IPS-18c (cell line): ENCODE results near the gene CBFA2T2.
"Not testable (repeated sequence)": the region's sequence is repeated elsewhere in the genome, so short reads cannot be mapped to it uniquely, and the experiment has no call there.

Experiments
- H3K4me3 ChIP-seq: 2 replicates; pipeline ENCODE4 v1.7.0; 2013; ENCODE audit warnings: low read depth, mild to moderate bottlenecking, low read length, moderate library complexity; ENCODE audit not compliant: insufficient read depth
- H3K9me3 ChIP-seq: one replicate; pipeline ENCODE4 v1.6.1; 2013; ENCODE audit warnings: mild to moderate bottlenecking, low read length, moderate library complexity; ENCODE audit not compliant: control insufficient read depth, insufficient read depth

Gene CBFA2T2

DNA sequence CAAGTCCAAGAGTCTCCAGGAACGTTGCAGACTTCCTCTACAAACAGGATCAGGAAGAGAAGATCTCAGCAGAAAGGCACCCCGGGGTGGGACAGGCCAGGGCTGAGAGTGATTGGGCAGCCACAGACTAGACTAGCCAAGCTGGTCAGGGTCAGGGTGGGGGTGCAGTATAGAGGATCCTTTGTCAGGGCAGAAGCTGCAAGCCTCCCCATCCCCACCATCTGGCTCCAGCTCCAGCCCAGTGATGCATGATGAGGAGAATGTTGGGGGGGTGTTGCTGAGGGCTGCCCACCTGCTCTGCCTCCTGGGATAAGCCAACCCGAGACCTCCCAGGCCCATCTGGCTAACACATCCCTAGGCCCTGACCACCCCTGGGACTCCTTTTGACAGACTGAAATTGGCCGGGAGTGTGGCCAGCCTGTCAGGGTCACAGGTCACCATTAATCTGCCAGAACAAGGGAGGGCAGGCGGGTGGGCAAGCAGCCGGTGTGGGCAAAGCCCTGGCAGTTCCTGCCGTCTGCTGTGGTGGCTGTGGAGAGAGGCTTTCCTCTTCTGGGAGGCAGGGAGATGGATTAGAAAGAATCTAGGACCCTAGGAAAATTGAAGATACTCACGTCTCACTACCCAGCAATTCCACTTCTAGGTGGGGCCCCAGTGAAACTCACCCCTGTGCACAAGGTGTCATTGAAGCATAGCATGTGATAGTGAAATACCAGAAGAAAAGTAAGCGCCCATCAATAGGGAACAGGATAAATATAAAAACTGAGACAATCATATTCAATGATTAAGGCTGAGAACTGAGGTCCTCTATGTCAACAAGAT lies 24.2 kb upstream of the CBFA2T2 start:
- no peaks in the 10 kb centered on the region for H3K9me3 ChIP-seq
- no peak overlapping the region for H3K4me3 ChIP-seq

DNA sequence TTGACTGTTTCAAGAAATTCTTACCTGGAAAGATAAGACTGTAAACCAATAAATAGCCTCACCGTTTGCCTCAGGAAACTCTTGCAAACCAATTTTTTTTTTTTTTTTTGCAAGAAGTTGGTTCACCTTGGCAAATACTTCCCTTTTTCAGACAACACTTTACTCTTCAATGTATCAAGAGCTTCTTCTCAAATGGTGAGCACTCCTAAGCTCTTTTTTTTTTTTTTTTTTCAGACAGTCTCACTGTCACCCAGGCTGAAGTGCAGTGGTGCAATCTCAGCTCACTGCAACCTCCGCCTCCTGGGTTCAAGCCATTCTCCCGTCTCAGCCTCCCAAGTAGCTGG lies 23.6 kb upstream of the CBFA2T2 start:
- H3K4me3 ChIP-seq: no peak overlapping the region

DNA sequence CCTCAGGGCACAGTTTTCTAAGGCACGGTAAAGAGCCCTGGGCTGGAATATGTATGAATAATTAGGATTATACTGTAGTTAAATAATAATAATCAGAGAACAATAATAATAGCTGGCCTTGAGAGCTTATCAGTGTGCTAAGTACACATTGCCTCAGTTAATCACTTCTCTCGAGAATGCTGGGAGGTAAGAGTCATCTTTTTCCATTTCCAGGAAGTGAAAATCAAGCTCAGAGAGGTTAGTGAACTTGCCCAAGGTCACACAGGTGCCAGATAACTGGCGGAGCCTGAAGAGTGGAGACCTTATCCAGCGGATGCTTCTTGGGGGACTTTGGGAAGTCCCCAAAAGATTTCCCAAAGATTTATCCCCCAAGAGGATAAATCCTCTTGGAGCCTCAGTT lies 19.4 kb upstream of the CBFA2T2 start:
- Histone ChIP-seq H3K9me3 (no peaks in the 10 kb centered on the region), H3K4me3 (no peak overlapping the region)

More for the DNA sequence above, 23.6 kb upstream of the CBFA2T2 start:
- no peaks in the 10 kb centered on the region for H3K9me3 ChIP-seq

- H3K4me3 ChIP-seq: no peak overlapping the region
- H3K9me3 ChIP-seq: no peaks in the 10 kb centered on the region
Observed at GRCh38 chr20:33470866-33471265, 19.0 kb upstream of the CBFA2T2 start.

- no peaks in the 10 kb centered on the region for H3K9me3 ChIP-seq
- H3K4me3 ChIP-seq: no peak overlapping the region
Observed at GRCh38 chr20:33472868-33473435, 16.9 kb upstream of the CBFA2T2 start.

GRCh38 chr20:33474097-33474873 lies 15.6 kb upstream of the CBFA2T2 start:
- H3K9me3 ChIP-seq: no peaks in the 10 kb centered on the region
- H3K4me3 ChIP-seq: no peak overlapping the region

- no peaks in the 10 kb centered on the region for H3K9me3 ChIP-seq
- no peak overlapping the region for H3K4me3 ChIP-seq
Observed at GRCh38 chr20:33474963-33475362, 14.9 kb upstream of the CBFA2T2 start.

DNA sequence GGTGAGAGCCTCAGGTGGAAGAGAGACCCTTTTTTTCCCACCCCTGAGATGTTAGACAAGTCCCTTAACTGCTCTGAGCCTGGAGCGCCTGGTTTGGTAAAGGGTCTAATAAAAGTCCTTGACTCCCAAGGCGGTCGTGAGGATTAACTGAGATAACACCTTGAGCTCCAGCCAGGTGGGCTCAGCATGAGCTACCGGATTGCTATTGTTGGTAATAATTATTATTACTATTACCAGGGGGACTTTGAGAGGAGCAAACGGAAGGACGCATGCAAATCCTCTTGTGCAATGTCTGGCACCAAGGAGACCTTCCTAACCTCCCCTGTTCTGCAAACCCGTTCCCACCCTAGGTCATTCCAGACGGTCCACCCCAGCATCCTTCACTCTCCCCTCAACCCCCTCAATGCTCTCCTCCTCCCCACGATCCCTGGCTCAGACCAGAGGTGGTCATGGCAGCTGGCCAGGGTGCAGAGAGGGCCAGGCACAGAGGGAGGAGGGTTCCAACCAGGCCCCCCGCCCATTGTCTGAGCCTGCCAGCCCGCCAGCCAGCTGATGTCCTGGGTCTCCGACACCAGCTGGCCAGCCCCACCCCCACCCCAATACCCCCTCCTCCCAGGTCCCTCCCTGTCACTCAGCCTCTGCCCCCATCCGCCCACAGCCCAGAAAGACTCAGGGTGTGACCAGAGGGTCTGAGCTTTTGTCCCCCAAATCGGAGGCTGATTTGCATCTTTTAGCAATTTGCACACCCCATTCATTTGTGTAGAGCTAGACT lies 14.3 kb upstream of the CBFA2T2 start:
- no peaks in the 10 kb centered on the region for H3K9me3 ChIP-seq
- H3K4me3 ChIP-seq: no peak overlapping the region

DNA sequence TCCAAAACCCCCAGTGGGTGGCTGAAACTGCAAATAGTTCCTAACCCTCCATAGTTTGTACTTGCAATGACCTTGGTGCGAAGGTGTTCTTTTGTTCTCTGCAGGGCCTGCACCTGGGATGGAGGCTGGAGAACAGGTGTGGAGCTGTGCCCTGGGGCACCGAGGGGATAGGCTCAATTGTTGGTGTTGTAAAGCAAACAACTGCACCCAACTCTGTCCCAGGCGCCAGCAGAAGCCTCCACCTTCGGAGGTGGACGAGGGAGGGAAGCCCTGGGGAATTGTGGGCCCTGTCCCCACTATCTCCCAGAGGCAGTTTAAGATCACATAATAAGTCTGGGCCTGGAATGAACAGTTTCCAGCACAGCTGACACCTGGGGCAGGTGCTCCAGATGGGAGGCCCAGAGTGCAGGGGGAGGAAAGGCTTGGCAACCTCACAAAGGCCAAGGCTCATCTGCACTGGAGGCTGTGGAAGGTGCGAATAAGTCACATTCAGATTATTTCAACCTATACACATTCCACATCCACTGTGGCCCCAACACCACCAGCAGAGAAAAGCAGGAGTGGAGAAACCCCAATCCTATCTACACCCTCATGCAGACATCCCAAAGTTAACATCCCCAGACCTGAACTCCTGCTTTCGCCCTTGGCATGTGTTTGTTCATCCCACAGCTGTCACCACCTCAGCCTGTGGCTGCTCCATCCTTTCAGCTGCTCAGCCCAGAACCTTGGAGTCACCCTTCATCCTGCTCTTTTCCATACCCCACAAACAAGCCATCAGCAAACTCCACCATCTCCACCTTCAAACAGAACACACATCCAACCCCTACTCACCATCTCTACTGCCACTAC lies 12.3 kb upstream of the CBFA2T2 start:
- H3K4me3 ChIP-seq: no peak overlapping the region
- no peaks in the 10 kb centered on the region for H3K9me3 ChIP-seq

DNA sequence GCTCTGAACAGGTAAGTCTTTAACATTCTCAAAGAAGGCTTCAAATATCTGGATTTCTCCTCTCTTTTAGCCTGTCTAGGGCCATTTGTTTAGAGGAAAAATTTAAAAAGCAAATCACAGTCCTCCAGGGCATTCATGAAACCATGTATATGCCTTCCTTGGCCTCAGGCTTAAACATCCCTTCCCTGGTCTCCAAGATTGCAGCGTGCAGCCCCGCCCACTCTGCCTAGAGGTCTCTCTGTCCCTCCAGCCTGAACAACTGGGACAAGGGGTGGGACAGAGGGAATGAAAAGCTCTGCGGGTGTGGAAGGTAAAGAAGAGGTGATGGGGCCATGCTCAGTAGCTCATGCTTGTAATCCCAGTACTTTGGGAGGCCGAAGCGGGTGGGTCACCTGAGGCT lies 9.8 kb upstream of the CBFA2T2 start:
- H3K9me3 ChIP-seq: no peaks in the 10 kb centered on the region

GRCh38 chr20:33481431-33481941 lies 8.4 kb upstream of the CBFA2T2 start:
- Histone ChIP-seq H3K4me3 (no peak overlapping the region), H3K9me3 (no peaks in the 10 kb centered on the region)

More for the DNA sequence above, 9.8 kb upstream of the CBFA2T2 start:
- no peak overlapping the region for H3K4me3 ChIP-seq

DNA sequence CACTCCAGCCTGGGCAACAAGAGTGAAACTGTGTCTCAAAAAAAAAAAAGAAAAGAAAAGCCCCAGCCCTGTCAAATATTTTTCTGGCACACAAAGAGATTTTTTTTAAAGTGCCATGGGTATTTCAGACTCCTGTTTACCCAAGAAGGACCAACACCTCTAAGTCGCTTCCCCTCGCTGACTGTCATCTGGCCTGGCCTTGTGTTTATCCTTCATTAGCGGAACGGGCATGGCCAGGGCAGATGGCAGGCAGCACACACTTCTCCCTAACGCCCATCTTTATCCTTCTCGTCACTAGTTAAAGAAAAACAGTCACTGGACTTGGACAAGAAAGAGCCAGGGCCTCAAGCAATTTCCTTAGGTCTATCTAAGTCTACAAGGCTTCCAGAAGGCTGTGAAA lies 7.3 kb upstream of the CBFA2T2 start:
- H3K4me3 ChIP-seq: no peak overlapping the region

GRCh38 chr20:33483186-33483585 lies 6.7 kb upstream of the CBFA2T2 start:
- H3K9me3 ChIP-seq, H3K4me3 ChIP-seq: not testable (repeated sequence)

More for the DNA sequence above, 7.3 kb upstream of the CBFA2T2 start:
- no peaks in the 10 kb centered on the region for H3K9me3 ChIP-seq

- H3K4me3 ChIP-seq: no peak overlapping the region
- no peaks in the 10 kb centered on the region for H3K9me3 ChIP-seq
Observed at GRCh38 chr20:33488201-33488600, 1.7 kb upstream of the CBFA2T2 start.

GRCh38 chr20:33488661-33489494 lies 1.0 kb upstream of the CBFA2T2 start:
- peak overlapping the region; percentile 52; the same call in 1 of the 2 replicates for H3K4me3 ChIP-seq
- H3K9me3 ChIP-seq: not testable (repeated sequence)
